ENCODE results near the gene GARNL3. TPM values are rescaled to one million over a fixed set of nuclear protein-coding genes. Genes with fewer than 3 reads are reported as not detected.
A peak's percentile ranks its signal among the peaks of the same experiment; 100 is the strongest.

The GARNL3 gene
- total and polyA plus RNA-seq, 2 of the 13 experiments (the other 11 are each of a cell fraction or from before 2014, with no cell fraction given), result 3.9 to 11.0 TPM

DNA sequence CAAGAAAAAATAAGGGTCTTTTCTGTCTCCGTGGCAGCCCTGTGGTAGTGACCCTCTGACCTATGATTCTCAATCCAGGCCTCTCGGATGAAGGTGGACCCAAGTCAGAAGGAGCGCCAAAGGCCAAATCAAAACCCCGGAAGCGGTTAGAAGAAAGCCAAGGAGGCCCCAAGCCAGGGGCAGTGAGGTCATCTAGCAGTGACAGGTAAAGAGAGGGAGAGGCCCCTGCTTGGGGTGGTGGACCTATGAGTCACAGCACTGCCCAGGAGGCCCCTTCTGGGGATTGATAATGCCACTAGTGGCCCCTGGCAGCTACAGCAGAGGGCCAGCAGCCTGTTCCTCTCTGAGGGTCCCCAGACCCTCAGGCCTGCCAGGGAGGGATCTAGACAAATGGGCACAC lies 126.0 kb downstream of the GARNL3 start (continued):
- TF ChIP-seq, protein P1, sequence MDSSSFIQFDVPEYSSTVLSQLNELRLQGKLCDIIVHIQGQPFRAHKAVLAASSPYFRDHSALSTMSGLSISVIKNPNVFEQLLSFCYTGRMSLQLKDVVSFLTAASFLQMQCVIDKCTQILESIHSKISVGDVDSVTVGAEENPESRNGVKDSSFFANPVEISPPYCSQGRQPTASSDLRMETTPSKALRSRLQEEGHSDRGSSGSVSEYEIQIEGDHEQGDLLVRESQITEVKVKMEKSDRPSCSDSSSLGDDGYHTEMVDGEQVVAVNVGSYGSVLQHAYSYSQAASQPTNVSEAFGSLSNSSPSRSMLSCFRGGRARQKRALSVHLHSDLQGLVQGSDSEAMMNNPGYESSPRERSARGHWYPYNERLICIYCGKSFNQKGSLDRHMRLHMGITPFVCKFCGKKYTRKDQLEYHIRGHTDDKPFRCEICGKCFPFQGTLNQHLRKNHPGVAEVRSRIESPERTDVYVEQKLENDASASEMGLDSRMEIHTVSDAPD (CRISPR knock-in tag; IDR thresholded peaks at IDR 0.05), result no peak
- TF ChIP-seq CCAR2 (optimal IDR thresholded peaks at IDR 0.05; ENCODE audit: low read depth, low read length) (no peak), FOXK2 (IDR thresholded peaks at IDR 0.05) (no peak), ZFAT (CRISPR knock-in tag; conservative IDR thresholded peaks at IDR 0.05) (no peak), ZNF674 (CRISPR knock-in tag; IDR thresholded peaks at IDR 0.05; ENCODE audit: low read depth) (no peak), EEA1 (CRISPR knock-in tag; IDR thresholded peaks at IDR 0.05; ENCODE audit: borderline replicate concordance) (no peak), HIVEP1 (CRISPR knock-in tag; IDR thresholded peaks at IDR 0.05) (peak; percentile 58; the same call in 1 of the 2 replicates), FOXA3 (CRISPR knock-in tag; IDR thresholded peaks at IDR 0.05) (peak; percentile 87), KAT2B (IDR thresholded peaks at IDR 0.05; ENCODE audit: borderline replicate concordance, low read depth, low read length) (no peak), ZNF703 (CRISPR knock-in tag; IDR thresholded peaks at IDR 0.05; ENCODE audit: borderline replicate concordance) (no peak), PRPF4 (IDR thresholded peaks at IDR 0.05; ENCODE audit: low read depth, low read length, poor library complexity, severe bottlenecking) (no peak)
- TF ChIP-seq, protein P2, sequence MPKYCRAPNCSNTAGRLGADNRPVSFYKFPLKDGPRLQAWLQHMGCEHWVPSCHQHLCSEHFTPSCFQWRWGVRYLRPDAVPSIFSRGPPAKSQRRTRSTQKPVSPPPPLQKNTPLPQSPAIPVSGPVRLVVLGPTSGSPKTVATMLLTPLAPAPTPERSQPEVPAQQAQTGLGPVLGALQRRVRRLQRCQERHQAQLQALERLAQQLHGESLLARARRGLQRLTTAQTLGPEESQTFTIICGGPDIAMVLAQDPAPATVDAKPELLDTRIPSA (CRISPR knock-in tag; IDR thresholded peaks at IDR 0.05; ENCODE audit: borderline replicate concordance), result no peak
- TF ChIP-seq, protein P3, sequence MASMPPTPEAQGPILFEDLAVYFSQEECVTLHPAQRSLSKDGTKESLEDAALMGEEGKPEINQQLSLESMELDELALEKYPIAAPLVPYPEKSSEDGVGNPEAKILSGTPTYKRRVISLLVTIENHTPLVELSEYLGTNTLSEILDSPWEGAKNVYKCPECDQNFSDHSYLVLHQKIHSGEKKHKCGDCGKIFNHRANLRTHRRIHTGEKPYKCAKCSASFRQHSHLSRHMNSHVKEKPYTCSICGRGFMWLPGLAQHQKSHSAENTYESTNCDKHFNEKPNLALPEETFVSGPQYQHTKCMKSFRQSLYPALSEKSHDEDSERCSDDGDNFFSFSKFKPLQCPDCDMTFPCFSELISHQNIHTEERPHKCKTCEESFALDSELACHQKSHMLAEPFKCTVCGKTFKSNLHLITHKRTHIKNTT (CRISPR knock-in tag; IDR thresholded peaks at IDR 0.05), result no peak
- TF ChIP-seq, protein P4, sequence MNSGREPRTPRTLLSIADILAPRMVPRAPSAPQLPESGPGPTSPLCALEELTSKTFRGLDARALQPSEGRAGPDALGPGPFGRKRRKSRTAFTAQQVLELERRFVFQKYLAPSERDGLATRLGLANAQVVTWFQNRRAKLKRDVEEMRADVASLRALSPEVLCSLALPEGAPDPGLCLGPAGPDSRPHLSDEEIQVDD (CRISPR knock-in tag; IDR thresholded peaks at IDR 0.05; ENCODE audit: borderline replicate concordance), result no peak
- TF ChIP-seq, protein P5, sequence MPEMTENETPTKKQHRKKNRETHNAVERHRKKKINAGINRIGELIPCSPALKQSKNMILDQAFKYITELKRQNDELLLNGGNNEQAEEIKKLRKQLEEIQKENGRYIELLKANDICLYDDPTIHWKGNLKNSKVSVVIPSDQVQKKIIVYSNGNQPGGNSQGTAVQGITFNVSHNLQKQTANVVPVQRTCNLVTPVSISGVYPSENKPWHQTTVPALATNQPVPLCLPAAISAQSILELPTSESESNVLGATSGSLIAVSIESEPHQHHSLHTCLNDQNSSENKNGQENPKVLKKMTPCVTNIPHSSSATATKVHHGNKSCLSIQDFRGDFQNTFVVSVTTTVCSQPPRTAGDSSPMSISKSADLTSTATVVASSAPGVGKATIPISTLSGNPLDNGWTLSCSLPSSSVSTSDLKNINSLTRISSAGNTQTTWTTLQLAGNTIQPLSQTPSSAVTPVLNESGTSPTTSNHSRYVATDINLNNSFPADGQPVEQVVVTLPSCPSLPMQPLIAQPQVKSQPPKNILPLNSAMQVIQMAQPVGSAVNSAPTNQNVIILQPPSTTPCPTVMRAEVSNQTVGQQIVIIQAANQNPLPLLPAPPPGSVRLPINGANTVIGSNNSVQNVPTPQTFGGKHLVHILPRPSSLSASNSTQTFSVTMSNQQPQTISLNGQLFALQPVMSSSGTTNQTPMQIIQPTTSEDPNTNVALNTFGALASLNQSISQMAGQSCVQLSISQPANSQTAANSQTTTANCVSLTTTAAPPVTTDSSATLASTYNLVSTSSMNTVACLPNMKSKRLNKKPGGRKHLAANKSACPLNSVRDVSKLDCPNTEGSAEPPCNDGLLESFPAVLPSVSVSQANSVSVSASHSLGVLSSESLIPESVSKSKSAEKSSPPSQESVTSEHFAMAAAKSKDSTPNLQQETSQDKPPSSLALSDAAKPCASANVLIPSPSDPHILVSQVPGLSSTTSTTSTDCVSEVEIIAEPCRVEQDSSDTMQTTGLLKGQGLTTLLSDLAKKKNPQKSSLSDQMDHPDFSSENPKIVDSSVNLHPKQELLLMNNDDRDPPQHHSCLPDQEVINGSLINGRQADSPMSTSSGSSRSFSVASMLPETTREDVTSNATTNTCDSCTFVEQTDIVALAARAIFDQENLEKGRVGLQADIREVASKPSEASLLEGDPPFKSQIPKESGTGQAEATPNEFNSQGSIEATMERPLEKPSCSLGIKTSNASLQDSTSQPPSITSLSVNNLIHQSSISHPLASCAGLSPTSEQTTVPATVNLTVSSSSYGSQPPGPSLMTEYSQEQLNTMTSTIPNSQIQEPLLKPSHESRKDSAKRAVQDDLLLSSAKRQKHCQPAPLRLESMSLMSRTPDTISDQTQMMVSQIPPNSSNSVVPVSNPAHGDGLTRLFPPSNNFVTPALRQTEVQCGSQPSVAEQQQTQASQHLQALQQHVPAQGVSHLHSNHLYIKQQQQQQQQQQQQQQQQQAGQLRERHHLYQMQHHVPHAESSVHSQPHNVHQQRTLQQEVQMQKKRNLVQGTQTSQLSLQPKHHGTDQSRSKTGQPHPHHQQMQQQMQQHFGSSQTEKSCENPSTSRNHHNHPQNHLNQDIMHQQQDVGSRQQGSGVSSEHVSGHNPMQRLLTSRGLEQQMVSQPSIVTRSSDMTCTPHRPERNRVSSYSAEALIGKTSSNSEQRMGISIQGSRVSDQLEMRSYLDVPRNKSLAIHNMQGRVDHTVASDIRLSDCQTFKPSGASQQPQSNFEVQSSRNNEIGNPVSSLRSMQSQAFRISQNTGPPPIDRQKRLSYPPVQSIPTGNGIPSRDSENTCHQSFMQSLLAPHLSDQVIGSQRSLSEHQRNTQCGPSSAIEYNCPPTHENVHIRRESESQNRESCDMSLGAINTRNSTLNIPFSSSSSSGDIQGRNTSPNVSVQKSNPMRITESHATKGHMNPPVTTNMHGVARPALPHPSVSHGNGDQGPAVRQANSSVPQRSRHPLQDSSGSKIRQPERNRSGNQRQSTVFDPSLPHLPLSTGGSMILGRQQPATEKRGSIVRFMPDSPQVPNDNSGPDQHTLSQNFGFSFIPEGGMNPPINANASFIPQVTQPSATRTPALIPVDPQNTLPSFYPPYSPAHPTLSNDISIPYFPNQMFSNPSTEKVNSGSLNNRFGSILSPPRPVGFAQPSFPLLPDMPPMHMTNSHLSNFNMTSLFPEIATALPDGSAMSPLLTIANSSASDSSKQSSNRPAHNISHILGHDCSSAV (CRISPR knock-in tag; IDR thresholded peaks at IDR 0.05; ENCODE audit: borderline replicate concordance), result no peak
